CD14-positive monocyte (primary cell): ENCODE results near the gene MEG3. TPM values are rescaled to one million over a fixed set of nuclear protein-coding genes. Genes with fewer than 3 reads are reported as not detected.

ENCODE experiments used
- DNase-seq, 3 donors: peaks; one replicate each; pipeline ENCODE4 v3.0.0-alpha.2; 2011 to 2022
- H2AFZ ChIP-seq: 2 replicates; pipeline ENCODE4 v1.6.0; 2012; ENCODE audit warnings: mild to moderate bottlenecking, low read depth, low read length, inconsistent platforms; ENCODE audit not compliant: insufficient read depth, poor library complexity, severe bottlenecking
- H3K27ac ChIP-seq, 2 donors: 1 replicate in 1 of 2; 2 replicates in 1 of 2; pipeline ENCODE4 v1.5.1; 2012 to 2013; ENCODE audit warnings: low read length in 2 of 2, control low read depth in 1 of 2, inconsistent platforms in 1 of 2, low read depth in 1 of 2, mild to moderate bottlenecking in 1 of 2
- H3K27me3 ChIP-seq, 2 donors: one replicate each; pipeline versions ENCODE4 v1.6.0 to v1.6.1; 2011 to 2013; ENCODE audit warnings: low read length in 2 of 2; ENCODE audit not compliant: control insufficient read depth in 2 of 2, insufficient read depth in 2 of 2
- H3K36me3 ChIP-seq, 2 donors: replicated peaks in 1 of 2; 1 replicate in 1 of 2; 2 replicates in 1 of 2; pipeline versions ENCODE4 v1.5.1 to v1.6.1; 2012 to 2013; ENCODE audit warnings: low read length in 2 of 2, control low read depth in 1 of 2, inconsistent platforms in 1 of 2, mild to moderate bottlenecking in 1 of 2; ENCODE audit not compliant: insufficient read depth in 2 of 2, control insufficient read depth in 1 of 2
- H3K4me1 ChIP-seq, 2 donors: 1 replicate in 1 of 2; 2 replicates in 1 of 2; pipeline versions ENCODE4 v1.5.1 to v1.6.1; 2012 to 2013; ENCODE audit warnings: low read length in 2 of 2, control low read depth in 1 of 2, inconsistent platforms in 1 of 2, mild to moderate bottlenecking in 1 of 2, moderate library complexity in 1 of 2; ENCODE audit not compliant: insufficient read depth in 2 of 2, control insufficient read depth in 1 of 2
- H3K4me2 ChIP-seq: replicated peaks from 2 replicates; pipeline ENCODE3; 2012; ENCODE audit warnings: low read length, moderate library complexity, mild to moderate bottlenecking; ENCODE audit not compliant: poor library complexity, severe bottlenecking; ENCODE audit errors: extremely low read depth
- H3K4me3 ChIP-seq, 3 experiments: fragments of 200-600 bp in 1 of 3; sonication (generic) in 1 of 3; replicated peaks in 1 of 3; 1 replicate in 2 of 3; 2 replicates in 1 of 3; pipeline ENCODE4 v1.5.1; 2011 to 2013; ENCODE audit warnings: low read length in 3 of 3, mild to moderate bottlenecking in 3 of 3, control low read depth in 2 of 3, low read depth in 2 of 3, inconsistent platforms in 1 of 3, moderate library complexity in 1 of 3
- H3K79me2 ChIP-seq: 2 replicates; pipeline ENCODE4 v1.6.0; 2012; ENCODE audit warnings: mild to moderate bottlenecking, control low read depth, inconsistent platforms, low read length, moderate library complexity; ENCODE audit not compliant: insufficient read depth
- H3K9ac ChIP-seq: 2 replicates; pipeline ENCODE4 v1.6.0; 2017; ENCODE audit warnings: low read length, mild to moderate bottlenecking; ENCODE audit not compliant: insufficient read depth, poor library complexity, severe bottlenecking
- H3K9me3 ChIP-seq, 2 donors: replicated peaks in 1 of 2; 1 replicate in 1 of 2; 2 replicates in 1 of 2; pipeline versions ENCODE4 v1.5.1 to v1.6.1; 2012 to 2013; ENCODE audit warnings: low read length in 2 of 2, control low read depth in 1 of 2; ENCODE audit not compliant: control insufficient read depth in 1 of 2, insufficient read depth in 1 of 2
- H4K20me1 ChIP-seq: 2 replicates; pipeline ENCODE4 v1.6.0; 2012; ENCODE audit warnings: mild to moderate bottlenecking, low read length, control low read depth, moderate library complexity; ENCODE audit not compliant: insufficient read depth
- H3K27ac Mint-ChIP-seq, 7 donors: one replicate each; pipeline ENCODE4 v1.8.0; 2020; ENCODE audit warnings: mild to moderate bottlenecking in 7 of 7, mixed read lengths in 7 of 7, moderate library complexity in 6 of 7, inconsistent platforms in 2 of 7
- H3K27me3 Mint-ChIP-seq, 3 donors: one replicate each; pipeline ENCODE4 v1.8.0; 2021 to 2022; ENCODE audit warnings: low read depth in 3 of 3, mild to moderate bottlenecking in 3 of 3, mixed read lengths in 3 of 3, moderate library complexity in 3 of 3, inconsistent platforms in 1 of 3
- H3K36me3 Mint-ChIP-seq, 2 donors: one replicate each; pipeline ENCODE4 v1.8.0; 2020; ENCODE audit warnings: mixed read lengths in 2 of 2, inconsistent platforms in 1 of 2, mild to moderate bottlenecking in 1 of 2
- H3K4me1 Mint-ChIP-seq: one replicate; pipeline ENCODE4 v1.8.0; 2020; ENCODE audit warnings: mild to moderate bottlenecking, mixed read lengths
- H3K4me3 Mint-ChIP-seq, 2 donors: one replicate each; pipeline ENCODE4 v1.8.0; 2020; ENCODE audit warnings: mild to moderate bottlenecking in 2 of 2, mixed read lengths in 2 of 2, moderate library complexity in 1 of 2
- H3K9me3 Mint-ChIP-seq, 7 donors: one replicate each; pipeline ENCODE4 v1.8.0; 2020 to 2022; ENCODE audit warnings: mixed read lengths in 7 of 7, mild to moderate bottlenecking in 6 of 7, moderate library complexity in 6 of 7, inconsistent platforms in 2 of 7
- WGBS: methylation state at CpG from one replicate; pipeline ENCODE4 v1.1.5; 2013; ENCODE audit warnings: missing lambda C conversion rate; ENCODE audit not compliant: insufficient coverage; 5-methylcytosine and 5-hydroxymethylcytosine counted together
- intact Hi-C, 2 donors: fragments of 100-400 bp; cut with micrococcal nuclease; formaldehyde crosslinking; loops; one replicate each; pipeline versions ENCODE4 v1.15.0 to v1.15.1; 2023
- polyA plus RNA-seq, 3 donors: library from polyadenylated mRNA; depleted of rRNA in 1 of 3; unstranded in 2 of 3; stranded (reverse) in 1 of 3; fragments of 300-500 nt in 2 of 3; fragments of >200 nt in 1 of 3; fragmentation: Illumina TruSeq in 2 of 3; gene quantifications; 1 replicate in 2 of 3; 2 replicates in 1 of 3; pipeline ENCODE4 v1.2.3, GENCODE V29; 2012 to 2021
- TF ChIP-seq, protein P1 (sequence below): fragments of 200-600 bp; IDR thresholded peaks from one replicate; pipeline ENCODE4 v1.8.0; 2022; ENCODE audit warnings: antibody characterized with exemption, mild to moderate bottlenecking

Gene MEG3
- polyA plus RNA-seq, 3 donors, result 1.7 TPM; not detected in 2

DNA sequence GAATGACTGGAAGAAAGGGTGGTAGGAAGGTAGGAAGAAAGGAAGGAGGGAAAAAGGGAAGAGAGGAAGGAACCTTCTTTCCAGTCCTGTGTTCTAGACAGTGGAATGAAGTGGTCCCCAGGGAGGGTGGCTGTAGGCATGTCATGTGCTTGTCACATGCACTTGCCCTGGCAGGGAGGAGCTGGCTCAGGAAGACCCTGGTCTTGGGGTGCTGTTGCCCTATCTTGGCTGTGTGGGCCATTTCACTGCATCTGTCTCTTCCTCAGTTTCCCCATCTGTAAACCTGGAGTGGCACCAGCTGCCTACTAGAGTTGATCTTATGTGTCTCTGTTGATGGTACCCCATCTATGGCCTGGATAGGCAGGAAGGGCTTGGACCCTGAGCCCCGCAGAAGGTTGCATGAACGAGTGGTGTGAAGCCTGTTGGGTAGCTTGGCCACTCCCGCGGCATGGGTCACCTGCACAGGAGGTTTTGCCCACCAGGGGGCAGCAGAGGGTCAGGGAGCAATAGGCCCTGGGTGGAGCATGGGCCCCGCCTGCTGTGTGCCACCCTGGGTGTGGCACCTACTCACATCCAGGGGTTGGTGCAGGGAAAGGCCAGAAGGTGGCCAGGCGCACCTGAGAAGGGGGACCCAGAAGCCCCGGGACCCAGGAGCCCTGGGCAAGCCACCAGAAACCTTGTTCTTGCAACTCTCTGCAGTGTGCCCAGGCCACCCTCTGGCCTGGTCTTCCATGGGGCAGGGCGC is 25.1 kb downstream of the MEG3 start:
- no peak overlapping the region for H3K4me2 ChIP-seq
- no peaks in the 10 kb centered on the region for H3K27me3 ChIP-seq
- no peaks in the 10 kb centered on the region for H3K79me2 ChIP-seq
- peak; percentile 57 to 63 (median 61) for DNase-seq
- no peak overlapping the region for H3K27ac Mint-ChIP-seq
- H4K20me1 ChIP-seq, result no peaks in the 10 kb centered on the region
- no peak overlapping the region for H3K9ac ChIP-seq
- no peaks in the 10 kb centered on the region for H3K9me3 Mint-ChIP-seq
- H2AFZ ChIP-seq, result no peak overlapping the region
- no peak overlapping the region for H3K27ac ChIP-seq
- H3K4me1 ChIP-seq, result peaks cover 6 to 8% of the 10 kb centered on the region in 2 donors
- intact Hi-C loops, result loop anchor here (1.0 to 2.0 kb wide), 3 partner anchors 384 to 778 kb away; no protein-coding TSS in a partner anchor
- peaks cover 0 to 3% (median 2%) of the 10 kb centered on the region in 3 donors for H3K27me3 Mint-ChIP-seq
- TF ChIP-seq, protein P1, sequence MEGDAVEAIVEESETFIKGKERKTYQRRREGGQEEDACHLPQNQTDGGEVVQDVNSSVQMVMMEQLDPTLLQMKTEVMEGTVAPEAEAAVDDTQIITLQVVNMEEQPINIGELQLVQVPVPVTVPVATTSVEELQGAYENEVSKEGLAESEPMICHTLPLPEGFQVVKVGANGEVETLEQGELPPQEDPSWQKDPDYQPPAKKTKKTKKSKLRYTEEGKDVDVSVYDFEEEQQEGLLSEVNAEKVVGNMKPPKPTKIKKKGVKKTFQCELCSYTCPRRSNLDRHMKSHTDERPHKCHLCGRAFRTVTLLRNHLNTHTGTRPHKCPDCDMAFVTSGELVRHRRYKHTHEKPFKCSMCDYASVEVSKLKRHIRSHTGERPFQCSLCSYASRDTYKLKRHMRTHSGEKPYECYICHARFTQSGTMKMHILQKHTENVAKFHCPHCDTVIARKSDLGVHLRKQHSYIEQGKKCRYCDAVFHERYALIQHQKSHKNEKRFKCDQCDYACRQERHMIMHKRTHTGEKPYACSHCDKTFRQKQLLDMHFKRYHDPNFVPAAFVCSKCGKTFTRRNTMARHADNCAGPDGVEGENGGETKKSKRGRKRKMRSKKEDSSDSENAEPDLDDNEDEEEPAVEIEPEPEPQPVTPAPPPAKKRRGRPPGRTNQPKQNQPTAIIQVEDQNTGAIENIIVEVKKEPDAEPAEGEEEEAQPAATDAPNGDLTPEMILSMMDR, result peak; percentile 92
- H3K4me3 ChIP-seq, result no peak overlapping the region
- no peaks in the 10 kb centered on the region for H3K36me3 Mint-ChIP-seq
- H3K36me3 ChIP-seq, result no peaks in the 10 kb centered on the region
- WGBS, result 54% methylated on average over 8 of the region's 8 CpGs
- H3K9me3 ChIP-seq, result no peaks in the 10 kb centered on the region
- no peak overlapping the region for H3K4me3 Mint-ChIP-seq
- H3K4me1 Mint-ChIP-seq, result no peaks in the 10 kb centered on the region

DNA sequence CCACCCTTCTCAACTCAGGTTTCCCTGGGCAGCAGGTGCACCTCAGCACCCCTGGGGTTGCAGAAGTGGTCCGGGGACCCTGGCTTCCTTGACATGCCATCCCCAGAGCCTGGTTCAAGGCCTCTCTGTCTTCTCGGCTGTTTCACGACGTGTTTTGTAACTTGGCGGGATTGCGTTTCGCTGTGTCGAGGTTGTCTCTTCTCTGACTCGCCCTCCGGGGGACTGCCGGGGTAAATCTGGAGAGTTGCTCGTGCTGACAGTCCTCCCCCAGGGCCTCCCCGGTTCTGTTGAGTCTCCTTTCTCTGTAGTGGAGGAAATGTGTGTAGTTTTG is 25.6 kb downstream of the MEG3 start:
- Mint-ChIP-seq H3K36me3 (no peaks in the 10 kb centered on the region), H3K4me1 (no peaks in the 10 kb centered on the region), H3K4me3 (no peak overlapping the region), H3K27ac (no peak overlapping the region), H3K27me3 (peaks cover 0 to 3% (median 2%) of the 10 kb centered on the region in 3 donors), H3K9me3 (no peaks in the 10 kb centered on the region)
- no peaks in the 10 kb centered on the region for H3K36me3 ChIP-seq
- no peak overlapping the region for H2AFZ ChIP-seq
- no peaks in the 10 kb centered on the region for H4K20me1 ChIP-seq
- intact Hi-C loops, result loop anchor here (1.0 to 2.0 kb wide), 3 partner anchors 383 to 777 kb away; no protein-coding TSS in a partner anchor
- DNase-seq, result no peak
- H3K79me2 ChIP-seq, result no peaks in the 10 kb centered on the region
- no peaks in the 10 kb centered on the region for H3K9me3 ChIP-seq
- H3K27me3 ChIP-seq, result no peaks in the 10 kb centered on the region
- H3K4me1 ChIP-seq, result peaks cover 6 to 8% of the 10 kb centered on the region in 2 donors
- TF ChIP-seq, protein P1, result no peak
- H3K4me2 ChIP-seq, result no peak overlapping the region
- no peak overlapping the region for H3K4me3 ChIP-seq
- 80% methylated on average over 11 of the region's 13 CpGs for WGBS
- H3K27ac ChIP-seq, result no peak overlapping the region
- H3K9ac ChIP-seq, result no peak overlapping the region
